Erythroblast (primary cell): ENCODE measurements around the gene NUP98.

Experiments used
- GATA1 ChIP-seq: IDR thresholded peaks from 2 replicates; pipeline ENCODE4 v1.6.1; 2011; ENCODE audit warnings: low read depth, mild to moderate bottlenecking, control low read depth, low read length, moderate library complexity
- POLR2A ChIP-seq: IDR thresholded peaks from 2 replicates; pipeline ENCODE4 v1.6.1; 2011; ENCODE audit warnings: mild to moderate bottlenecking, low read length

DNA sequence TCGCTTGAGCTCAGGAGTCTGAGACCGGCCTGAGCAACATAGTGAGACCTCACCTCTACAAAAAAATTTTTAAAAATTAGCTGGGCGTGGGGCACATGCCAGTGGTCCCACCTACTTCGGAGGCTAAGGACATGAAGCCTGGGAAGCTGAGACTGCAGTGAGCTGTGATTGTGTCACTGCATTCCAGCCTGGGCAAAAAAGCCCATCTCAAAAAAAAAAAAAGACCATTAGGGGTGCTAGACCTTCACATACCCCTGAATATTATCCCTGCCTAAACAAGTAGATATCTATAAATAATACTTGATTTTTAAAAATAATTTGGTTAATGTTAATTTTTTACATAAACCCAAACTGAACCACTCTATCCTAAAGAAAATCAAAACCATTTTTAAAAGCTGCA lies 24.2 kb downstream of the NUP98 start:
- TF ChIP-seq POLR2A, result no peak
- no peak for TF ChIP-seq GATA1
